Left hindlimb (tissue), 1 donor: ENCODE data around the gene ZC3H12A.
"Not testable (repeated sequence)": the region's sequence is repeated elsewhere in the genome, so short reads cannot be mapped to it uniquely, and the experiment has no call there.

Source experiments
- DNase-seq: peaks from one replicate; pipeline ENCODE4 v3.0.0-alpha.2; 2018

ZC3H12A gene

DNA sequence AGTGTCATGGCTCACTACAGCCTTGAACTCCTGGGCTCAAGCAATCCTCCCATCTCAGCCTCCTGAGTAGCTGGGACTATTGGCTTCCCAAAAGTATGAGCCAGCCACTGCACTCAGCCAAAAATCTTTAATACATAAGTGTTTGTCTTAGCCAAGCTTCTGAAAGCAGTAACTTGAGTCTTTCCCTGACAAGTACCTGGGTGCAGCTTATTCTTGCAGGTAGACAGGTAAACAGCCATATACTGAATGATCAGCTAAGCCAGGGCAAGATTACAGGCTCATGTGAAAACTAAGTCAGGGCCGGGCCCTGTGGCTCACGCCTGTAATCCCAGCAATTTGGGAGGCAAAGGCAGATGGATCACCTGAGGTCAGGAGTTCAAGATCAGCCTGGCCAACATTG, 32.4 kb downstream of the ZC3H12A start:
- DNase-seq, result no peak

DNA sequence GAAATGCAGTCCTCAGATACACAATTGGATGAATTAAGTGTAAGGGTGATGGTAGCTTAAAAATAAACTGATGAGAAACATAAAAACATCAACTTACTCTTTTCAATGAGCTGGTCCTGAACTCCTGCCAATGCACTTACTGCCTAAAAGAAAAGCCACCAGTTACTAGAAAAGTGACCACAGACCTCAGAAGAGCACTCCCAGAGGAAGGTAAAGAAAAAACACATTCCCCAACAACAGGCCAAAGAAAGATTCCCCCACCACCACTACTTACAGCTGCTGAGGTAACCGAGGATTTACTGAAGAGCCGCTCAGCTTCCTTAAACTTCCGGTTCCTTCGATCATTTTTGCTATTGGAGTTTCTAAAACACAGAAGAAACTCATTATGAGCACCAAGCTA, 34.8 kb downstream of the ZC3H12A start:
- no peak for DNase-seq

DNA sequence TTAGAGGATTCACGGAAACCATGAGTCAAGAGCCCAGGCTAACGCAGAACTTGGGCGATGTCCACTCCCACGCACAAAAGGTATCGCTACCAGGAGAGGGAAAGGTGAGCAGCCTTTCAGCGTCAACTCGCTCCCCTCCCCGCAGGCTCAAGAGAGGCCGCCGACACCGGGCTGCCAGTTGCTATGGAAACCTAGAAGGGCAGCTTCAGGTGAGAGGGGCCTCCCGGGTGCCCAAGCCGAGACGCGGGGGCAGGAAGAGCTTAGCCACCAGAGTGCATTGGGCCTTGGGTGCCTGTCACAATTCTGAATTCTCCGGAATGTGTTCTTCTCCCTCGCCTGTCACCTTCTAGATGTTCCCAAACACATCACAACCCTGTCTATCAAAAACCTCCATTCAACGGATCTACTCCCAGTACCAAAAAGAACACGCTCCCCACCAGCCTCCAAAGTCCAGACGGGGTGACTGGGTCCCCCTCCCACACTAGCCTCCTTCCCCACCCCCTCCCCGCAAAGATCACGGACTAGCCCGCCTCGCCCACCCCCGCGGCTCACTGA, 39.5 kb downstream of the ZC3H12A start:
- peak; percentile 32 for DNase-seq

DNA sequence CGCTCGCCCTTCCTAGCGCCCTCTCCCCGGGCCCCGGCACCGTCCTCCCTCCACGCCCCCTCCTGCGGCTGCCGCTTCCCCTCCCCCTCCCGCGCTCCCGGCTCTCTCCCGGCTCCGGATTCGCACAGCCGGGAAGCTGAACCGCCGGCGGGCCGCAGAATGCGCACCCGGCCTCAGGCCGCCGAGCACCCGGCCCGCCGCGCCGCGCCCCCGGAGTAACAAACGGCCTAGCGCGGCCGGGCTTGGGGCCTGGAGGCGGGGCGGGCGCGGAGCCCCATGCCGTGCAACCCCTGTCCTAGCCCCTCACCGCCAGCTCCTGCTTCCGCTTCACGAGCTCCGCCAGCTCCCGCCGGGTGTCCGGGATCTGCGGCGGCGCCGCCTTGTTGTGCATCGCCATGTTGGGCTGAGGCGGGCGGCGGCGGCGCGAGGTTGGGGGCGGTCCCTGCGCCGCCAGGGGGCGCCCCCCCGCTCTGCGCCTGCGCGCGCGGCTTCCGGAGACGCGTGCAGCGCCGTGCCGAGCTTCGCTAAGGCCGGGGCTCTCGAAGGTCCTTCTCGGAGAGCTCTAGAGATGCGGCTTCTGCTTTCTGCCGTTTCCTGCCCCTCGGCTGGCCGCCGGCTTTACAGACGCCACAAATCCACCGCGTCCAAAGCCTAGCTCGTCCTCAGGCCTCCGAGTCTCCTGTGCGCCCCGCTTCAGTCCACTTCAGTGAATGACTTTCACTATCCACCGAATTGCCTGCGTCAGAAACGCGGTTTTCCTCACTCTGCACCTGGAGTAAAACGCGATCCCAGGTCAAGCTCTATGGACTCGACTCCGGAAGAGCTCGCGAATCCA, 40.2 kb downstream of the ZC3H12A start, which contains the start of gene MEAF6:
Gene MEAF6, minus strand, starts transcription at position 417 of the 835 bp plus-strand sequence. Its CDS starts 20 bp downstream, at position 397.
- peak; percentile 89 for DNase-seq

DNA sequence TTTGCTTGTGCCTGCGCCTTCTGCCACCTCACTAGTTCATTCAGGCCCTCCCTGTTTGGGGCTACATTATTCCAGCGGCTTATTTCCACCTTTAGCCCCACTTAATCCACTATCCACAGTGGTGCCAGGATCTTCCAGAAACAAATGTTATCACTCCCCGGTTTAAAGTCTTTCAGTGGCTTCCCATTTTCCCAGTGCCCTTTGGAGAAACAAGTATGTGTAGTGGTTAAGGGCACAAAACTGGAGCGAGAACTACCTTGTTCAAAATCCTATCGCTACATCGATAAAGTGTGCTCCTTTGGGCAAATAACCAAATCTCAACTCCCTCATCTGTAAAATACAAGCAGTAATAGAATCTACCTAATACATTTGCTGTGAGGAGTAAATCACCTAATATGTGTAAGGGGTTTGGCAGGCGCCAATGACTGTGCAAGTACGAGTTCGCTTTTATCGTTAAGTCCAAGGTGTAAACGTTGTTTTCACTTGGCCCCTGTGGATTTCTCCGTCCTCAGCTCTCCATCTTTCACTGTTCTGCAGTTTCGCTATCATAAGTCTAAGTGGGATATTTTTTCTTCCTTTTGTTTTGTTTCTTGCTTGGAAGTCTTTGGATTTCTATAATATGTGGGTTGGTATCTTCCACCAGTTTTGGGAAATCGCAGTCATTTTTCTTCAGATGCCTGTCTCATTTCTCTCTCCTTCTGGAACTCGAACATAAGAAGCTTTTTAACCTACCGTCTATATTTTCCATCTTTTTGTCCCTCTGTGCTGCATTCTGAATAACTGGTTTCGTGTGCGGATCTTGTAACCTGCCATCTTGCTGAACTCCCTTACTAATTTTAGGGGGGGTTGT, 41.0 kb downstream of the ZC3H12A start:
- DNase-seq, result no peak

DNA sequence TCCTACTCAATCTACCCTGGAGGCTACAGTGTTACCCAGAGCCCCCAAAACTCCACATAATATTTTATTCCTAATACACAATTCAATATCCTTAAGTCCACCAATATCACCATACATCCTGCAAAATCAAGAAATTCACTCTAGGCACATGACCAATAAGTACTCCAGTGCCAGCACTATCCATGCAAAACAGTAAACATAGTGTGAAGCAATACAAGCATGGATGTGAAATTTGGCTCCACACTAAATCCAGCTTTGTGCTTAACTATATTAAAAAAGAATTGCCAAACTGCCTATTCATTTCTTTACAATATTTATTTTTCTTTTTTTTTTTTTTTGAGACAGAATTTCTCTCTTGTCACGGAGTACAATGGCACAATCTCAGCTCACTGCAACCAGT, 43.2 kb downstream of the ZC3H12A start:
- DNase-seq, result no peak

DNA sequence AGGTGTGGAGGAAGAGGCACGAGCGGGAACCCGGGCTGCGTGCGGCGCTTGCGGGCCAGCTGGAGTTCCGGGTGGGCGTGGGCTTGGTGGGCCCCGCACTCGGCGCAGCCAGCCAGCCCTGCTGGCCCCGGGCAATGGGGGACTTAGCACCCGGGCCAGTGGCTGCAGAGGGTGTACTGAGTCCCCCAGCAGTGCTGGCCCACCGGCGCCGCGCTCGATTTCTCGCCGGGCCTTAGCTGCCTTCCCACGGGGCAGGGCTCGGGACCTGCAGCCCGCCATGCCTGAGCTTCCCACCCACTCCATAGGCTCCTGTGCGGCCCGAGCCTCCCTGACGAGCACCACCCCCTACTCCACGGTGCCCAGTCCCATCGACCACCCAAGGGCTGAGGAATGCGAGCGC, 43.9 kb downstream of the ZC3H12A start:
- DNase-seq, result not testable (repeated sequence)

DNA sequence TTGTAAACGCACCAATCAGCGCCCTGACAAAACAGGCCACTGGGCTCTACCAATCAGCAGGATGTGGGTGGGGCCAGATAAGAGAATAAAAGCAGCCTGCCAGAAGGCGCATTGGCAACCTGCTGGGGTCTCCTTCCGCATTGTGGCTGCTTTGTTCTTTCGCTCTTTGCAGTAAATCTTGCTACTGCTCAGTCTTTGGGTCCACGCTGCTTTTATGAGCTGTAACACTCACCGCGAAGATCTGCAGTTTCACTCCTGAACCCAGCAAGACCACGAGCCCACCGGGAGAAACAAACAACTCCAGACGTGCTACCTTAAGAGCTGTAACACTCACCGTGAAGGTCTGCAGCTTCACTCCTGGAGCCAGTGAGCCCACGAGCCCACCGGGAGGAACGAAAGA, 44.5 kb downstream of the ZC3H12A start:
- DNase-seq, result not testable (repeated sequence)

DNA sequence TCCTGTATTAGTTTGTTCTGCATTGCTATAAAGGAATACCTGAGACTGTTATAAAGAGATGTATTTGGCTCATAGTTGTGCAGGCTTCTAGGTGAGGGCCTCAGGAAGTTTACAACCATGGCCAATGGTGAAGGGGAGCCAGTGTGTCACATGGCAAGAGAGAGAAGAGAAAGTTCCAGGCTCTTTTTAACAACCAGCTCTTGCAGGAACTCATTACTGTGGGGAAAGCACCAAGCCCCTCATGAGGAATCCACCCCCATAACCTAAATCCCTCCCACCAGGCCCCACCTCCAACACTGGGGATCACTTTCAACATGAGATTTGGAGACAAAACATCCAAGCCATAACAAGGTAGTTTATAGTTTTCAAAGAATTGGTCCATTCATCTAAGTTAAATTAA, 45.2 kb downstream of the ZC3H12A start:
- no peak for DNase-seq

DNA sequence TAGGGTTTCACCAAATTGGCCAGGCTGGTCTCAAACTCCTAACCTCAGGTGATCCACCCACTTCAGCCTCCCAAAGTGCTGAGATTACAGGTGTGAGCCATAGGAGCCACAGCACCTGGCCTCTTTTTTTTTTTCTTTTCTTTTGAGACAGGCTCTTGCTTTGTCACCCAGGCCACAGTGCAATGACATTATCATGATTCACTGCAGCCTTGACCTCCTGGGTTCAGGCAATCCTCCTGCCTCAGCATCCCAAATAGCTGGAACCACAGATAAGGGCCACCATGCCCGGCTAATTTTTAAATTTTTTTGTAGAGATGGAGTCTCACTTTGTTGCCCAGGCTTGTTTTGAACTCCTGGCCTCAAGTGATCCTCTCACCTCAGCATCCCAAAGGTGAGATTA, 55.5 kb downstream of the ZC3H12A start:
- not testable (repeated sequence) for DNase-seq

DNA sequence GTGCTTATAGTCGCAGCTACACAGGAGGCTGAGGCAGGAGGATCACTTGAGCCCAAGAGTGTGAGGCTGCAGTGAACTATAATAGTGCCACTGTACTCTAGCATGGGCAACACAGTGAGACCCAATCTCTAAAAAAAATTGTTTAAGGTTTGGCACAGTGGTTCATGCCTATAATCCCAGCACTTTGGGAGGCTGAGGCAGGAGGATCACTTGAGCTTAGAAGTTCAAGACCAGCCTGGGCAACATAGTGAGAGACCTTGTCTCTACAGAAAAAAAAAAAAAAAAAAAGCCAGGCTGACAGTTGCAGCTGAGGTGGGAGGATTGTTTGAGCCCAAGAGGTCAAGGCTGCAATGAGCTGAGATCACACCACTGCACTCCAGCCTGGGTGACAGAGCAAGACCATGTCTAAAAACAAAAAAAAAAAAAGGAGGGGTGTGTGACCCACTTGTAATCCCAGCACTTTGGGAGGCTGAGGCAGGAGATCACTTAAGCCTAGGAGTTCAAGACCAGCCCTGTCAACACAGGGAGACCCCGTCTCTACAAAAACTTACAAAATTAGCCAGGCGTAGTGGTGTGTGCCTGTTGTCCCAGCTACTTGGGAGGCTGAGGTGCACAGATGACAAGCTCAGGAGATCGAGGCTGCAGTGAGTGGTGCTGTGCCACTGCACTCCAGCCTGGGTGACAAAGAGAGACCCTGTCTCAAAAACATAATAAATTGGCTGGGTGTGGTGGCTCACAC, 58.2 kb downstream of the ZC3H12A start:
- DNase-seq, result not testable (repeated sequence)

DNA sequence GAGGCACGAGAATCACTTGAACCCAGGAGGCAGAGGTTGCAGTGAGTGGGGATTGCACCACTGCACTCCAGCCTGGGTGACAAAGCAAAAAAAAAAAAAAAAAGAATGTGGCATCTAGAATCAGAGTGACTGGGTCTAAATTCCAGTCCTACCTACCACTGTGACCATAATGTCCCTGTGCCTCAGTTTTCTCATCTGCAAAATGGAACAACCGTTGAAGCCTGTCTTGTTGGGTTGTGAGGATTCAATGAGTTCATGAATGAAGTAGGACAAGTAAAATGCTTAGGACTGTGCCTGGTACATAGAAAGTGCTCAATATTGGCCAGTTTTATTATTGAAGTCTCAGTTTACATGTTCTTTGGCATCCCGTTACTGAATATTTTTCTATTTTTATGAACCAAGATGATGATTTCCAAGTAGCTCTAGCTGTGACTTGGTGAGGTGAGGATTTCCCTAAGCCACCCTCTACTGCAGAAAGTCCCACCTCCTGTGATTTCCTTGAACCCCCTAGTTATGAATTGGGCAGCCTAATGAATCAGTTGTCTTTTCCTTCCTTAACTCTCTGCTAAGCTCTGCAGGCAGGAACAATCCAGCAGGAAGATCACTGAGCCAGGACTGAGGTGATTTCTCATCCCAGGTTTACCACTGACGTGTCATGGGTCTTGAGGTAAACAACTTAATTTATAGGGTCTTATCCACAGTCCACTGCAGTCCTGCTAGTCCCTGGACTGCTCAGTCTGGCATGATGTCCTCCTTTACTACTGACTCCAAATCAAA, 59.1 kb downstream of the ZC3H12A start:
- no peak for DNase-seq
